Hepatocyte (in vitro differentiated cells): ENCODE data around the gene COL6A3. TPM values are rescaled to one million over a fixed set of nuclear protein-coding genes. Genes with fewer than 3 reads are reported as not detected.

Experiments used
- DNase-seq: peaks from one replicate; pipeline ENCODE4 v3.0.0-alpha.2; 2016; ENCODE audit warnings: low spot score
- H2AFZ ChIP-seq: fragments of 200-600 bp; sonication (generic); 2 replicates; pipeline ENCODE4 v1.6.0; 2016; ENCODE audit warnings: antibody characterized with exemption, mild to moderate bottlenecking
- H3K27ac ChIP-seq: fragments of 200-600 bp; sonication (generic); 2 replicates; pipeline ENCODE4 v1.5.1; 2016; ENCODE audit warnings: mild to moderate bottlenecking
- H3K27me3 ChIP-seq: fragments of 200-600 bp; sonication (generic); 2 replicates; pipeline ENCODE4 v1.6.1; 2016
- H3K36me3 ChIP-seq: fragments of 200-600 bp; sonication (generic); replicated peaks from 2 replicates; pipeline ENCODE4 v1.5.1; 2016; ENCODE audit warnings: low read depth; ENCODE audit not compliant: insufficient read depth
- H3K4me1 ChIP-seq: fragments of 200-600 bp; sonication (generic); 2 replicates; pipeline ENCODE4 v1.5.1; 2016; ENCODE audit warnings: mild to moderate bottlenecking, moderate library complexity; ENCODE audit not compliant: insufficient read depth
- H3K4me2 ChIP-seq: fragments of 200-600 bp; sonication (generic); 2 replicates; pipeline ENCODE4 v1.6.0; 2016
- H3K4me3 ChIP-seq: fragments of 200-600 bp; sonication (generic); 2 replicates; pipeline ENCODE4 v1.5.1; 2016; ENCODE audit warnings: mild to moderate bottlenecking
- H3K79me2 ChIP-seq: fragments of 200-600 bp; sonication (generic); 2 replicates; pipeline ENCODE4 v1.6.0; 2017; ENCODE audit warnings: mild to moderate bottlenecking
- H3K9me2 ChIP-seq: fragments of 200-600 bp; sonication (generic); replicated peaks from 2 replicates; pipeline ENCODE4 v1.6.0; 2017; ENCODE audit warnings: mild to moderate bottlenecking; ENCODE audit not compliant: insufficient read depth
- H3K9me3 ChIP-seq: fragments of 200-600 bp; sonication (generic); 2 replicates; pipeline ENCODE4 v1.5.1; 2016; ENCODE audit warnings: low read depth, mild to moderate bottlenecking
- H4K20me1 ChIP-seq: fragments of 200-600 bp; sonication (generic); 2 replicates; pipeline ENCODE4 v1.6.0; 2016; ENCODE audit warnings: mild to moderate bottlenecking; ENCODE audit not compliant: insufficient read depth, poor library complexity, severe bottlenecking
- CTCF ChIP-seq: fragments of 200-600 bp; sonication (generic); IDR thresholded peaks from 2 replicates; pipeline ENCODE4 v1.5.1; 2016; ENCODE audit warnings: antibody characterized with exemption, mild to moderate bottlenecking; ENCODE audit not compliant: poor library complexity
- EZH2 ChIP-seq: fragments of 200-600 bp; sonication (generic); IDR thresholded peaks from 2 replicates; pipeline ENCODE4 v1.6.1; 2016; ENCODE audit warnings: antibody characterized with exemption, mild to moderate bottlenecking, borderline replicate concordance
- EZH2phosphoT487 ChIP-seq: fragments of 200-600 bp; sonication (generic); IDR thresholded peaks from one replicate; pipeline ENCODE4 v1.6.1; 2018; ENCODE audit warnings: antibody characterized with exemption, mild to moderate bottlenecking, low read depth, moderate library complexity; ENCODE audit not compliant: unreplicated experiment, severe bottlenecking
- WGBS: methylation state at CpG from one replicate; pipeline ENCODE4 v1.1.6; 2016; ENCODE audit warnings: low lambda C conversion rate; ENCODE audit errors: missing lambda C conversion rate; 5-methylcytosine and 5-hydroxymethylcytosine counted together
- polyA plus RNA-seq: library from polyadenylated mRNA; unstranded; fragments of >200 nt; fragmentation: Nextera tagmentation; extraction: Ambion mirVana; gene quantifications from 2 replicates; pipeline ENCODE4 v1.2.1, GENCODE V29; 2016
- total RNA-seq: library from RNA; depleted of rRNA; stranded (reverse); fragments of >200 nt; gene quantifications from 2 replicates; pipeline ENCODE4 v1.2.3, GENCODE V29; 2014

Gene COL6A3
- total and polyA plus RNA-seq, 2 experiments from 2014 or later = 80.7 to 250 TPM

- WGBS = 96% methylated on average over 35 of the region's 35 CpGs
- Histone ChIP-seq H4K20me1 (no peaks in the 10 kb centered on the region), H3K36me3 (no peaks in the 10 kb centered on the region), H2AFZ (no peak overlapping the region), H3K27ac (no peak overlapping the region), H3K79me2 (peaks cover 14% of the 10 kb centered on the region), H3K4me1 (no peaks in the 10 kb centered on the region), H3K9me3 (no peaks in the 10 kb centered on the region), H3K27me3 (no peaks in the 10 kb centered on the region), H3K4me3 (no peak overlapping the region), H3K4me2 (no peak overlapping the region), H3K9me2 (no peaks in the 10 kb centered on the region)
- no peak for DNase-seq
- TF ChIP-seq EZH2 (no peak), EZH2phosphoT487 (no peak), CTCF (no peak)
Measured at GRCh38 chr2:237374284-237375060, 39.5 kb downstream of the COL6A3 start.

GRCh38 chr2:237371856-237372255 is 42.1 kb downstream of the COL6A3 start:
- Histone ChIP-seq H3K27ac (no peak overlapping the region), H3K4me3 (no peak overlapping the region), H3K9me2 (no peaks in the 10 kb centered on the region), H3K27me3 (no peaks in the 10 kb centered on the region), H3K9me3 (no peaks in the 10 kb centered on the region), H4K20me1 (no peaks in the 10 kb centered on the region), H3K36me3 (no peaks in the 10 kb centered on the region), H3K4me2 (no peak overlapping the region), H2AFZ (no peak overlapping the region), H3K4me1 (no peaks in the 10 kb centered on the region), H3K79me2 (peaks cover 10% of the 10 kb centered on the region)
- DNase-seq = no peak
- WGBS = 98% methylated on average over 24 of the region's 24 CpGs
- no peak for TF ChIP-seq EZH2phosphoT487
- TF ChIP-seq EZH2 = no peak

GRCh38 chr2:237365671-237366070 is 48.3 kb downstream of the COL6A3 start:
- Histone ChIP-seq H2AFZ (no peak overlapping the region), H3K79me2 (peaks cover 3% of the 10 kb centered on the region), H3K9me2 (no peaks in the 10 kb centered on the region), H4K20me1 (no peaks in the 10 kb centered on the region), H3K27me3 (no peaks in the 10 kb centered on the region), H3K36me3 (no peaks in the 10 kb centered on the region), H3K9me3 (no peaks in the 10 kb centered on the region), H3K27ac (no peak overlapping the region), H3K4me3 (no peak overlapping the region), H3K4me2 (no peak overlapping the region), H3K4me1 (no peaks in the 10 kb centered on the region)
- TF ChIP-seq EZH2 (no peak), EZH2phosphoT487 (no peak), CTCF (no peak)
- WGBS = 89% methylated on average over 18 of the region's 19 CpGs
- DNase-seq = no peak

- no peaks in the 10 kb centered on the region for H3K9me3 ChIP-seq
- H3K4me3 ChIP-seq = no peak overlapping the region
- no peaks in the 10 kb centered on the region for H3K36me3 ChIP-seq
- H3K4me1 ChIP-seq = no peaks in the 10 kb centered on the region
- no peaks in the 10 kb centered on the region for H3K9me2 ChIP-seq
- no peak for DNase-seq
- 89% methylated on average over 7 of the region's 7 CpGs for WGBS
- no peak overlapping the region for H3K4me2 ChIP-seq
- H2AFZ ChIP-seq = no peak overlapping the region
- no peaks in the 10 kb centered on the region for H3K79me2 ChIP-seq
- TF ChIP-seq EZH2 = no peak
- no peak for TF ChIP-seq EZH2phosphoT487
- no peak for TF ChIP-seq CTCF
- no peak overlapping the region for H3K27ac ChIP-seq
- no peaks in the 10 kb centered on the region for H3K27me3 ChIP-seq
- H4K20me1 ChIP-seq = no peaks in the 10 kb centered on the region
Measured at GRCh38 chr2:237364655-237365054, 49.3 kb downstream of the COL6A3 start.
